Common myeloid progenitor, CD34-positive (primary cell): ENCODE data around the gene FOXM1.

Experiments used
- CTCF ChIA-PET: fragments of 350-600 bp; sonication (Branson Sonifier 250); formaldehyde crosslinking; loops from one replicate; lab custom pipeline; 2021; ENCODE audit warnings: antibody characterized with exemption; lab: Charles Lee
- POLR2A ChIA-PET: fragments of 350-600 bp; sonication (Branson Sonifier 250); formaldehyde crosslinking; loops from one replicate; lab custom pipeline; 2021; ENCODE audit warnings: antibody characterized with exemption; lab: Charles Lee
- DNase-seq, 3 donors: peaks; one replicate each; pipeline versions ENCODE4 v3.0.0 to v3.0.0-alpha.2; 2013
- H3K27ac ChIP-seq, 2 experiments: 1 replicate in 1 of 2; 2 replicates in 1 of 2; pipeline ENCODE4 v1.7.0; 2013; ENCODE audit warnings: inconsistent platforms in 2 of 2, low read length in 2 of 2, mild to moderate bottlenecking in 2 of 2, low read depth in 1 of 2, moderate library complexity in 1 of 2; ENCODE audit not compliant: severe bottlenecking in 2 of 2, insufficient read depth in 1 of 2, poor library complexity in 1 of 2
- H3K27me3 ChIP-seq, 5 experiments: replicated peaks in 2 of 5; 1 replicate in 3 of 5; 2 replicates in 2 of 5; pipeline versions ENCODE4 v1.6.1 to v1.7.0; 2013; ENCODE audit warnings: low read length in 4 of 5, mild to moderate bottlenecking in 2 of 5, moderate library complexity in 2 of 5, inconsistent platforms in 1 of 5; ENCODE audit not compliant: insufficient read depth in 5 of 5, control insufficient read depth in 4 of 5
- H3K36me3 ChIP-seq, 4 experiments: 1 replicate in 2 of 4; 2 replicates in 2 of 4; pipeline versions ENCODE4 v1.6.1 to v1.7.0; 2013; ENCODE audit warnings: low read length in 3 of 4, control low read depth in 1 of 4, mild to moderate bottlenecking in 1 of 4; ENCODE audit not compliant: control insufficient read depth in 4 of 4, insufficient read depth in 4 of 4
- H3K4me1 ChIP-seq, 4 experiments: 1 replicate in 3 of 4; 2 replicates in 1 of 4; pipeline versions ENCODE4 v1.6.1 to v1.7.1; 2013; ENCODE audit warnings: low read length in 3 of 4, mild to moderate bottlenecking in 3 of 4, control low read depth in 1 of 4, inconsistent platforms in 1 of 4, moderate library complexity in 1 of 4; ENCODE audit not compliant: control insufficient read depth in 4 of 4, insufficient read depth in 4 of 4; ENCODE audit errors: control extremely low read depth in 1 of 4
- H3K4me3 ChIP-seq, 7 experiments: 1 replicate in 4 of 7; 2 replicates in 3 of 7; pipeline versions ENCODE4 v1.5.1 to v1.7.0; 2013; ENCODE audit warnings: mild to moderate bottlenecking in 7 of 7, low read length in 6 of 7, moderate library complexity in 6 of 7, inconsistent platforms in 2 of 7, low read depth in 2 of 7, control low read depth in 1 of 7; ENCODE audit not compliant: insufficient read depth in 4 of 7, control insufficient read depth in 1 of 7; ENCODE audit errors: extremely low read depth in 1 of 7
- H3K9me3 ChIP-seq, 5 experiments: 1 replicate in 4 of 5; 2 replicates in 1 of 5; pipeline versions ENCODE4 v1.6.1 to v1.7.1; 2013; ENCODE audit warnings: low read length in 4 of 5, mild to moderate bottlenecking in 2 of 5, inconsistent platforms in 1 of 5, low read depth in 1 of 5, moderate library complexity in 1 of 5; ENCODE audit not compliant: control insufficient read depth in 4 of 5, insufficient read depth in 2 of 5; ENCODE audit errors: control extremely low read depth in 1 of 5
- WGBS: methylation state at CpG from one replicate; pipeline ENCODE4 v1.1.5; 2013; ENCODE audit not compliant: insufficient coverage; 5-methylcytosine and 5-hydroxymethylcytosine counted together

FOXM1 gene

DNA sequence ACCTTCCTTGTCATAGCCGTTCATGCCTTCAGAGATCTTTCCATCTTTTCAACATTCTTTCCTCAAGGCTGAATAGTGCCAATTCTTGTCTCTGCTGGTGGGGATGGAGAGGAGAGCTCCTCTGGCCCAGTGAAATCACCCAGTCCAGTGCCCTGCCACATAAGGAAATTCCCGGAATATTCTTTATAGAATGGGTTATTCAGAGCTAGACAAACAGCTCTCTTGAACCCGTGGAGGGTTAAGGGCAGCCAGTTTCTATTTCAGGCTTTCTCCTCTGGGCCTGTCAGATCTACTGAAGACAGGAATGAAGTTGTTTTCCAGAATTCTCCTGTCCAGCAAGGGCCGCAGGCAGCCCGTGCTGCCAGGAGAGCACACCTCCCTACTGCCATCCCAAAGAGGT lies 34.0 kb downstream of the FOXM1 start:
- DNase-seq: no peak
- Histone ChIP-seq H3K27me3 (no peaks in the 10 kb centered on the region), H3K27ac (no peak overlapping the region), H3K36me3 (peaks cover 5 to 20% (median 10%) of the 10 kb centered on the region in 4 experiments), H3K4me3 (no peak overlapping the region), H3K9me3 (no peaks in the 10 kb centered on the region), H3K4me1 (no peaks in the 10 kb centered on the region)
- POLR2A ChIA-PET: no interaction called here
- CTCF ChIA-PET: interaction anchor here (1.2 kb wide), 1 partner anchor 14 kb away, joined by 3 read pairs; the partner anchor contains the start of gene TEX52
- 100% methylated on average over 4 of the region's 5 CpGs for WGBS

DNA sequence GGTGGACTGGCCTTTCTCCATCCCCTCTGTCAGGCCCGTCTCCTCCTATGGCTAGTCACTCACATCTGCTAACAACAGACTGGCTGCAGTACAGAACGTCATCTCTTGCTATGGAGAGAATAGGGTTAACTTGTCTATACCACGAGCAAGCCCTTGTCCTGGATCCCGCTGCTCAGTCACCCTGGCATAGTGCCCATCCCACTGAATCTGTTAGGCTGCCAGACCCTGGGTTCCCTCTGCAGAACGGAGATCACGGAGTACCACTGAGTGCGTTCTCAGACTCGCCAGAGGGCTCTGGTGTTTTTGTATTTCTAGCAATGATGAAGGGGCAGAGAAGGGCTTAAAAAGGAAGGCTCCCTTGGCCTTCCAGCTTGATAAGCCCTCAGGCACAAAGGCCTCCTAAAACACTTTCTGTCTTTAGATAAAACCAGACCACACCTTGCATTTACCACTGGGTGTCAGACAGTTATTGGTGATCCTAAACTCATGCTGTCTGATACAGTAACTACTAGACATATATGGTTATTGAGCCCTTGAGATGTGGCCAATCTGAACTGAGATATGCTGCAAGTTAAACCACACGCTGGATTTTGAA lies 35.8 kb downstream of the FOXM1 start:
- H3K36me3 ChIP-seq: peaks cover 5 to 20% (median 10%) of the 10 kb centered on the region in 4 experiments
- H3K27ac ChIP-seq: no peak overlapping the region
- POLR2A ChIA-PET: no interaction called here
- peak in 1 of 3 donors; percentile 3 for DNase-seq
- WGBS: 90% methylated on average over 8 of the region's 9 CpGs
- no peaks in the 10 kb centered on the region for H3K4me1 ChIP-seq
- CTCF ChIA-PET: no interaction called here
- H3K27me3 ChIP-seq: no peaks in the 10 kb centered on the region
- H3K4me3 ChIP-seq: no peak overlapping the region
- no peaks in the 10 kb centered on the region for H3K9me3 ChIP-seq

DNA sequence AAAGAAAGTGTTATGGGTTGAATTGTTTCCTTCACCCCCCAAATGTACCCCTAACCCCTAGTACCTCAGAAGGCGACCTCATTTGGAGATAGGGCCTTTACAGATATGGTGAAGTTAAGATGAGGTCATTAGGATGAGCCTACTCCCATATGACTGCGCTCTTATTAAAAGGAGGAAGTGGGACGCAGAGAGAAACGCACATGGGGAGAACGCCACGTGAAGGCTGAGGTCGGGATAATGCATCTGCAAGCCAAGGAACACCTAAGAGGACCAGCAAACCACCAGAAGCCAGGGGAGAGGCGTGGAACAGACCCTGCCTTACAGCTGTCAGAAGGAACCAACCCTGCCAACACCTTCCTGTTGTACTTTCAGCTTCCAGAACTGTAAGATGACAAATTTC lies 40.4 kb downstream of the FOXM1 start:
- CTCF ChIA-PET: interaction anchor here (1.0 to 1.5 kb wide), 2 partner anchors 9 to 14 kb away, joined by 3 to 5 read pairs; no protein-coding TSS in a partner anchor
- 92% methylated on average over 6 of the region's 8 CpGs for WGBS
- no peak for DNase-seq

GRCh38 chr12:2835691-2836403 lies 41.1 kb downstream of the FOXM1 start:
- CTCF ChIA-PET: interaction anchor here (1.0 kb wide), 1 partner anchor 10 kb away, joined by 5 read pairs; no protein-coding TSS in a partner anchor
- no peak for DNase-seq
- Histone ChIP-seq H3K27ac (no peak overlapping the region), H3K9me3 (no peaks in the 10 kb centered on the region), H3K27me3 (peaks cover 0 to 12% (median 0%) of the 10 kb centered on the region in 5 experiments), H3K36me3 (peaks cover 1 to 9% (median 5%) of the 10 kb centered on the region in 4 experiments), H3K4me1 (peaks cover 0 to 2% (median 0%) of the 10 kb centered on the region in 4 experiments), H3K4me3 (no peak overlapping the region)
- 89% methylated on average over 2 of the region's 4 CpGs for WGBS
- POLR2A ChIA-PET: no interaction called here

More for the DNA sequence above, 40.4 kb downstream of the FOXM1 start:
- Histone ChIP-seq H3K9me3 (no peaks in the 10 kb centered on the region), H3K27me3 (peaks cover 0 to 12% (median 0%) of the 10 kb centered on the region in 5 experiments), H3K4me1 (peaks cover 0 to 2% (median 0%) of the 10 kb centered on the region in 4 experiments), H3K4me3 (no peak overlapping the region), H3K27ac (no peak overlapping the region), H3K36me3 (peaks cover 4 to 12% (median 6%) of the 10 kb centered on the region in 4 experiments)
- POLR2A ChIA-PET: no interaction called here

GRCh38 chr12:2834581-2835491 lies 42.1 kb downstream of the FOXM1 start, which contains the start of gene NRIP2:
Gene NRIP2 (minus strand): TSS chr12:2835035. CDS start chr12:2834983, 52 bp downstream.
- WGBS: 53% methylated on average over 21 of the region's 32 CpGs
- no peak within 1 kb of the TSS for H3K27ac ChIP-seq
- no peak within 1 kb of the TSS for H3K4me3 ChIP-seq
- ChIA-PET CTCF (no interaction called here), POLR2A (no interaction called here)
- H3K4me1 ChIP-seq: peaks cover 0 to 2% (median 0%) of the 10 kb centered on the region in 4 experiments
- peak in 2 of 3 donors; percentile 11 to 26 for DNase-seq
- H3K36me3 ChIP-seq: peaks cover 4 to 13% (median 6%) of the 10 kb centered on the region in 4 experiments
- peaks cover 0 to 12% (median 0%) of the 10 kb centered on the region in 5 experiments for H3K27me3 ChIP-seq
- H3K9me3 ChIP-seq: no peaks in the 10 kb centered on the region

DNA sequence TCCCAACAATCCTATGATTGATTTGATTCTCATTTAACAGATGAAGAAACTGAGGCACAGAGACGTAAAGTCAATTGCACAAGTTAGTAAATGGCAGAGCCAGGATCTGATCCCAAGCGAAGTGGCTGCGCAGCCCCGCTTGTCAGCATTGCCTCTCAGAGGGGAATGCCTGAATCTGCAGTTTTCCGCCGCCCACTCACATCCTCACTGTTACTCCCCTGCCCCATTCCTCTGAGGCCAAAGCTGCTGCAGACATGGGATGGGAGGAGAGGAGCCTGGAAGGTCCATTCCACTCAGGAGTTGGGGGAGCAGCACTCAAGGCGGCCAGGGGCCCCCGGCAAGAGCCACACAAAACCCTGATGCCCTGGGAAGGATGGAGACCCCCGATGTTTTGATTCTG lies 43.2 kb downstream of the FOXM1 start:
- Histone ChIP-seq H3K4me3 (no peak overlapping the region), H3K27me3 (peaks cover 0 to 12% (median 0%) of the 10 kb centered on the region in 5 experiments), H3K4me1 (peaks cover 0 to 2% (median 0%) of the 10 kb centered on the region in 4 experiments), H3K36me3 (peaks cover 2 to 18% (median 10%) of the 10 kb centered on the region in 4 experiments), H3K27ac (no peak overlapping the region), H3K9me3 (no peaks in the 10 kb centered on the region)
- ChIA-PET POLR2A (no interaction called here), CTCF (interaction anchor here (1.3 kb wide), 1 partner anchor 21 kb away, joined by 3 read pairs; the partner anchor contains the start of gene ITFG2)
- WGBS: 100% methylated on average over 5 of the region's 9 CpGs
- DNase-seq: no peak
